CD4-positive, alpha-beta T cell (primary cell): ENCODE data around the gene HIPK2. TPM values are rescaled to one million over a fixed set of nuclear protein-coding genes. Genes with fewer than 3 reads are reported as not detected.

Experiments used
- ATAC-seq: fragments of 200-7000 bp; cut with Tn5 transposase; one replicate; pipeline ENCODE4 v1.10.0; 2022; ENCODE audit warnings: mild to moderate bottlenecking; ENCODE audit not compliant: poor library complexity
- CTCF ChIA-PET: fragments of 350-600 bp; sonication (Branson Sonifier 250); formaldehyde crosslinking; loops from one replicate; lab custom pipeline; 2021; ENCODE audit warnings: antibody characterized with exemption, inconsistent platforms; lab: Charles Lee
- POLR2A ChIA-PET: fragments of 350-600 bp; sonication (Branson Sonifier 250); formaldehyde crosslinking; loops from one replicate; lab custom pipeline; 2021; ENCODE audit warnings: antibody characterized with exemption, inconsistent platforms; lab: Charles Lee
- DNase-seq, 14 experiments: peaks; one replicate each; pipeline ENCODE4 v3.0.0-alpha.2; 2013 to 2020; ENCODE audit warnings: mixed read lengths in 2 of 14
- H3K27ac ChIP-seq, 2 donors: one replicate each; pipeline versions ENCODE4 v1.5.1 to v1.7.0; 2013; ENCODE audit warnings: low read length in 2 of 2, low read depth in 1 of 2, mild to moderate bottlenecking in 1 of 2
- H3K27me3 ChIP-seq, 2 experiments: 1 replicate in 1 of 2; 2 replicates in 1 of 2; pipeline versions ENCODE4 v1.6.1 to v1.7.0; 2013; ENCODE audit warnings: low read length in 2 of 2, control low read depth in 1 of 2, mild to moderate bottlenecking in 1 of 2, moderate library complexity in 1 of 2; ENCODE audit not compliant: insufficient read depth in 2 of 2, control insufficient read depth in 1 of 2
- H3K36me3 ChIP-seq: one replicate; pipeline ENCODE4 v1.6.1; 2013; ENCODE audit warnings: low read length, control low read depth; ENCODE audit not compliant: insufficient read depth
- H3K4me1 ChIP-seq: one replicate; pipeline ENCODE4 v1.6.1; 2013; ENCODE audit warnings: low read length, control low read depth; ENCODE audit not compliant: insufficient read depth
- H3K4me3 ChIP-seq: one replicate; pipeline ENCODE4 v1.5.1; 2013; ENCODE audit warnings: mild to moderate bottlenecking, low read length, moderate library complexity
- H3K9me3 ChIP-seq, 2 experiments: 1 replicate in 1 of 2; 2 replicates in 1 of 2; pipeline versions ENCODE4 v1.6.1 to v1.7.0; 2013; ENCODE audit warnings: low read length in 2 of 2, mild to moderate bottlenecking in 2 of 2, control low read depth in 1 of 2, moderate library complexity in 1 of 2; ENCODE audit not compliant: control insufficient read depth in 1 of 2, insufficient read depth in 1 of 2
- H3K27ac Mint-ChIP-seq: one replicate; pipeline ENCODE4 v1.8.0; 2020; ENCODE audit warnings: mixed read lengths
- H3K27me3 Mint-ChIP-seq: one replicate; pipeline ENCODE4 v1.8.0; 2021; ENCODE audit warnings: mixed read lengths
- H3K36me3 Mint-ChIP-seq: one replicate; pipeline ENCODE4 v1.8.0; 2021; ENCODE audit warnings: low read depth, mixed read lengths
- H3K4me1 Mint-ChIP-seq: one replicate; pipeline ENCODE4 v1.8.0; 2021; ENCODE audit warnings: low read depth, mixed read lengths
- H3K4me3 Mint-ChIP-seq: one replicate; pipeline ENCODE4 v1.8.0; 2020; ENCODE audit warnings: mild to moderate bottlenecking, mixed read lengths
- H3K9me3 Mint-ChIP-seq: one replicate; pipeline ENCODE4 v1.8.0; 2020; ENCODE audit warnings: mixed read lengths
- intact Hi-C, 2 experiments: fragments of 100-400 bp; cut with DNase I in 1 of 2; cut with micrococcal nuclease in 1 of 2; formaldehyde crosslinking; loops; one replicate each; pipeline versions ENCODE4 v1.15.1 to v1.9.0; 2023 to 2025; cut with DNase I, micrococcal nuclease
- total RNA-seq, 174 experiments: library from RNA in 2 of 174; stranded (reverse) in 2 of 174; gene quantifications; one replicate each; pipeline ENCODE4 v1.2.3 and lab custom pipeline; 2021 to 2026
- TF ChIP-seq, protein P1 (sequence below): fragments of 200-600 bp; IDR thresholded peaks from one replicate; pipeline ENCODE4 v1.8.0; 2022; ENCODE audit warnings: antibody characterized with exemption, mild to moderate bottlenecking

HIPK2 gene
- total RNA-seq, 2 experiments from 2014 or later: 36.5 to 37.0 TPM

- peaks cover 16% of the 10 kb centered on the region for H3K36me3 ChIP-seq
- CTCF ChIA-PET: no interaction called here
- no peaks in the 10 kb centered on the region for H3K27me3 Mint-ChIP-seq
Measured at GRCh38 chr7:139692723-139693122, 85.1 kb downstream of the HIPK2 start.

DNA sequence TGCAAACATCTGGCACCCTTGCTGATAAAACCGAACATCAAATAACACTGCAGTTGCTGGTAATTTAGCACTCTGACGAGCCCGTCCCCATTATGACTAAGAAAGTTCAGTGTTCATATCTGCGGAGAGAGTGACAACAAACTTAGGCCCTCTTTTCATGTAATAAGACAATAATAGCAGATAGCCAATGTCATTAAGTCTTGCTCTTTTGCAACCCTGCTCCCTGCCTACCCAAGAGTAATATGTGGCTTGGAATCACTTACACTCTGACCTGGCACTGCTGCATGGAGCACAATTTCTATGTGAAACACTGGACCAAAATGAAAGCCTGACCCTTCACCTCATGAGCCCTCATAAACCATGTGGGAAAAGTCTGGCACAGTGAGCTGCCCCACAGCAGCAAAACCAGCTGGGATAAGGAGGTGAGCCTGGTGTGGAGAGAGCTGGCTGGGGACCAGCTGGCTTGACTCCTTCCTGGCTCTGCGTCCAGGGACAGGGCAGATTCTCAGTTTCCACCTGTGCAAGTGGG lies 86.5 kb downstream of the HIPK2 start:
- ATAC-seq (no peak), DNase-seq (no peak)
- no peaks in the 10 kb centered on the region for H3K9me3 Mint-ChIP-seq
- H3K4me3 ChIP-seq: no peak overlapping the region
- CTCF ChIA-PET: no interaction called here
- H3K36me3 ChIP-seq: peaks cover 16% of the 10 kb centered on the region
- H3K4me1 ChIP-seq: no peaks in the 10 kb centered on the region
- no peaks in the 10 kb centered on the region for H3K9me3 ChIP-seq
- peaks cover 25% of the 10 kb centered on the region for H3K4me1 Mint-ChIP-seq
- H3K27me3 ChIP-seq: no peaks in the 10 kb centered on the region
- TF ChIP-seq, protein P1, sequence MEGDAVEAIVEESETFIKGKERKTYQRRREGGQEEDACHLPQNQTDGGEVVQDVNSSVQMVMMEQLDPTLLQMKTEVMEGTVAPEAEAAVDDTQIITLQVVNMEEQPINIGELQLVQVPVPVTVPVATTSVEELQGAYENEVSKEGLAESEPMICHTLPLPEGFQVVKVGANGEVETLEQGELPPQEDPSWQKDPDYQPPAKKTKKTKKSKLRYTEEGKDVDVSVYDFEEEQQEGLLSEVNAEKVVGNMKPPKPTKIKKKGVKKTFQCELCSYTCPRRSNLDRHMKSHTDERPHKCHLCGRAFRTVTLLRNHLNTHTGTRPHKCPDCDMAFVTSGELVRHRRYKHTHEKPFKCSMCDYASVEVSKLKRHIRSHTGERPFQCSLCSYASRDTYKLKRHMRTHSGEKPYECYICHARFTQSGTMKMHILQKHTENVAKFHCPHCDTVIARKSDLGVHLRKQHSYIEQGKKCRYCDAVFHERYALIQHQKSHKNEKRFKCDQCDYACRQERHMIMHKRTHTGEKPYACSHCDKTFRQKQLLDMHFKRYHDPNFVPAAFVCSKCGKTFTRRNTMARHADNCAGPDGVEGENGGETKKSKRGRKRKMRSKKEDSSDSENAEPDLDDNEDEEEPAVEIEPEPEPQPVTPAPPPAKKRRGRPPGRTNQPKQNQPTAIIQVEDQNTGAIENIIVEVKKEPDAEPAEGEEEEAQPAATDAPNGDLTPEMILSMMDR: no peak
- H3K4me3 Mint-ChIP-seq: no peak overlapping the region
- H3K27ac Mint-ChIP-seq: no peak overlapping the region
- intact Hi-C loops: no loop called here
- no peak overlapping the region for H3K27ac ChIP-seq
- POLR2A ChIA-PET: no interaction called here
- no peaks in the 10 kb centered on the region for H3K27me3 Mint-ChIP-seq
- peaks cover 76% of the 10 kb centered on the region for H3K36me3 Mint-ChIP-seq

More at GRCh38 chr7:139692723-139693122, 85.1 kb downstream of the HIPK2 start:
- no peaks in the 10 kb centered on the region for H3K9me3 ChIP-seq
- no peak overlapping the region for H3K27ac ChIP-seq
- POLR2A ChIA-PET: no interaction called here
- H3K27ac Mint-ChIP-seq: no peak overlapping the region
- H3K4me1 Mint-ChIP-seq: peaks cover 36% of the 10 kb centered on the region
- peaks cover 8% of the 10 kb centered on the region for H3K4me1 ChIP-seq
- ATAC-seq (no peak), DNase-seq (no peak)
- intact Hi-C loops: no loop called here
- no peaks in the 10 kb centered on the region for H3K27me3 ChIP-seq
- TF ChIP-seq, protein P1: no peak
- H3K4me3 ChIP-seq: no peak overlapping the region
- H3K9me3 Mint-ChIP-seq: no peaks in the 10 kb centered on the region
- H3K36me3 Mint-ChIP-seq: peaks cover 76% of the 10 kb centered on the region
- H3K4me3 Mint-ChIP-seq: no peak overlapping the region

DNA sequence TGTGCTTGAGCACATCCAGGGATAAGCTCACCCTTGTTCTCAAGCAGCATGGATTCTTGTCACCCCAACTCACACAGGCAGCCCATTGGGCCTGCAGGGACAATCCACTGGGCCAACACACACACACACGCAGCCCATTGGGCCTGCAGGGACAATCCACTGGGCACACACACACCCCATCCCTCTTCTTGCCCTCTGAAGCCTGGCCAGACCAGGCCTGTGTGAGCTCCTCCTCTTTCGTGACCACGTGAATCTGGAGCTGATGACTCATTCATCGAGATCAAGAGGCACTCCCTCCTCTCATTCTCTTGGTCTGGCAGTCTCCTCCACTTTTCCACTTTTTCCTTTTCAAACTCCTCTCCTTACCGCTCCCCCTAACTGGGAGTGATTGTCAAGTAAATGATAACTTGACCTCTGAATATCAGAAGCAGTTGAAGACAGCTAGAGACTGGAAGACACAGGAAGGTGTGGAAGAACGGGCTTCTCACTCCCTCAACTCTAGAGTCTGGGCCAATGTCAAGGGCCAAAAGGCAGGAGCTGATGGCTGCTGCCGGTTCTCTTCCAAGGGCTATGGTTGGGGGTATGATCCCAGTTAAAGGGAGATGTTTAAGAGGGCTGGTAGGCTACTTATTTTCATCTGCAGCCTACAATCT lies 89.7 kb downstream of the HIPK2 start:
- H3K36me3 ChIP-seq: peaks cover 16% of the 10 kb centered on the region
- POLR2A ChIA-PET: no interaction called here
- no peaks in the 10 kb centered on the region for H3K9me3 ChIP-seq
- H3K4me1 ChIP-seq: peaks cover 5% of the 10 kb centered on the region
- H3K9me3 Mint-ChIP-seq: peaks cover 3% of the 10 kb centered on the region
- H3K4me1 Mint-ChIP-seq: peaks cover 22% of the 10 kb centered on the region
- TF ChIP-seq, protein P1: no peak
- no peaks in the 10 kb centered on the region for H3K27me3 Mint-ChIP-seq
- H3K36me3 Mint-ChIP-seq: peaks cover 80% of the 10 kb centered on the region
- H3K27me3 ChIP-seq: no peaks in the 10 kb centered on the region
- no peak overlapping the region for H3K27ac Mint-ChIP-seq
- CTCF ChIA-PET: no interaction called here
- no peak overlapping the region for H3K4me3 Mint-ChIP-seq
- ATAC-seq: no peak
- intact Hi-C loops: no loop called here
- no peak for DNase-seq
- H3K27ac ChIP-seq: no peak overlapping the region
- no peak overlapping the region for H3K4me3 ChIP-seq
